Trophoblast cell (in vitro differentiated cells and primary cell): ENCODE data around the gene CST6.

Experiments used
- DNase-seq, 2 donors: peaks; one replicate each; pipeline ENCODE4 v3.0.0-alpha.2; 2016
- H2AFZ ChIP-seq: 2 replicates; pipeline ENCODE4 v1.6.1; 2013; ENCODE audit warnings: low read length, moderate library complexity, mild to moderate bottlenecking; ENCODE audit not compliant: insufficient read depth, poor library complexity
- H2AK5ac ChIP-seq: 2 replicates; pipeline ENCODE4 v1.6.1; 2013; ENCODE audit warnings: mild to moderate bottlenecking, low read length
- H2BK120ac ChIP-seq: 2 replicates; pipeline ENCODE4 v1.6.1; 2013; ENCODE audit warnings: low read length, mild to moderate bottlenecking, moderate library complexity; ENCODE audit not compliant: insufficient read depth, poor library complexity
- H2BK12ac ChIP-seq: 2 replicates; pipeline ENCODE4 v1.6.1; 2013; ENCODE audit warnings: mild to moderate bottlenecking, low read length, moderate library complexity
- H2BK5ac ChIP-seq: 2 replicates; pipeline ENCODE4 v1.6.1; 2013; ENCODE audit warnings: low read length, low read depth, moderate library complexity, mild to moderate bottlenecking; ENCODE audit not compliant: poor library complexity
- H3K14ac ChIP-seq: 2 replicates; pipeline ENCODE4 v1.6.1; 2013; ENCODE audit warnings: mild to moderate bottlenecking, low read length
- H3K18ac ChIP-seq: 2 replicates; pipeline ENCODE4 v1.6.1; 2013; ENCODE audit warnings: mild to moderate bottlenecking, low read length
- H3K23ac ChIP-seq: 2 replicates; pipeline ENCODE4 v1.6.1; 2013; ENCODE audit warnings: low read length
- H3K27ac ChIP-seq: 2 replicates; pipeline ENCODE4 v1.5.1; 2013; ENCODE audit warnings: low read depth, mild to moderate bottlenecking, inconsistent platforms, low read length, moderate library complexity
- H3K27me3 ChIP-seq: 2 replicates; pipeline ENCODE4 v1.6.1; 2013; ENCODE audit warnings: inconsistent platforms, mild to moderate bottlenecking, low read length, moderate library complexity; ENCODE audit not compliant: insufficient read depth
- H3K36me3 ChIP-seq, 2 experiments: 1 replicate in 1 of 2; 2 replicates in 1 of 2; pipeline ENCODE4 v1.6.1; 2013; ENCODE audit warnings: low read length in 2 of 2, mild to moderate bottlenecking in 2 of 2, moderate library complexity in 1 of 2; ENCODE audit not compliant: insufficient read depth in 2 of 2, control insufficient read depth in 1 of 2
- H3K4ac ChIP-seq: 2 replicates; pipeline ENCODE4 v1.6.1; 2013; ENCODE audit warnings: low read depth, mild to moderate bottlenecking, low read length, moderate library complexity
- H3K4me1 ChIP-seq, 2 experiments: 1 replicate in 1 of 2; 2 replicates in 1 of 2; pipeline ENCODE4 v1.6.1; 2013; ENCODE audit warnings: low read length in 2 of 2, mild to moderate bottlenecking in 2 of 2, moderate library complexity in 1 of 2; ENCODE audit not compliant: insufficient read depth in 2 of 2, control insufficient read depth in 1 of 2
- H3K4me2 ChIP-seq: 2 replicates; pipeline ENCODE4 v1.6.1; 2013; ENCODE audit warnings: inconsistent platforms, mild to moderate bottlenecking, low read length, moderate library complexity
- H3K4me3 ChIP-seq: 2 replicates; pipeline ENCODE4 v1.5.1; 2013; ENCODE audit warnings: mild to moderate bottlenecking, low read depth, low read length, inconsistent platforms
- H3K79me1 ChIP-seq: one replicate; pipeline ENCODE4 v1.6.1; 2013; ENCODE audit warnings: low read length
- H3K79me2 ChIP-seq: 2 replicates; pipeline ENCODE4 v1.6.1; 2013; ENCODE audit warnings: low read length, mild to moderate bottlenecking; ENCODE audit not compliant: control insufficient read depth, insufficient read depth, poor library complexity
- H3K9ac ChIP-seq: 2 replicates; pipeline ENCODE4 v1.6.1; 2013; ENCODE audit warnings: mild to moderate bottlenecking, low read length
- H3K9me3 ChIP-seq: 2 replicates; pipeline ENCODE4 v1.6.1; 2013; ENCODE audit warnings: low read depth, mild to moderate bottlenecking, control low read depth, inconsistent platforms, low read length; ENCODE audit not compliant: insufficient read depth
- H4K12ac ChIP-seq: 2 replicates; pipeline ENCODE4 v1.6.1; 2013; ENCODE audit warnings: low read depth, mild to moderate bottlenecking, low read length, moderate library complexity
- H4K8ac ChIP-seq: 2 replicates; pipeline ENCODE4 v1.6.1; 2013; ENCODE audit warnings: low read depth, mild to moderate bottlenecking, low read length, moderate library complexity
- H4K91ac ChIP-seq: one replicate; pipeline ENCODE4 v1.6.1; 2013; ENCODE audit warnings: low read depth, mild to moderate bottlenecking, low read length, moderate library complexity
- WGBS: extraction: QIAGEN DNeasy Blood & Tissue Kit; methylation state at CpG from one replicate; pipeline ENCODE4 v1.1.7; 2013; ENCODE audit warnings: missing lambda C conversion rate; ENCODE audit not compliant: insufficient read length, insufficient coverage; ENCODE audit errors: extremely low coverage; 5-methylcytosine and 5-hydroxymethylcytosine counted together

Gene CST6

GRCh38 chr11:65997286-65997685 is 14.5 kb upstream of the CST6 start:
- Histone ChIP-seq H3K79me2 (peaks cover 5% of the 10 kb centered on the region), H3K4me1 (no peaks in the 10 kb centered on the region), H3K9ac (no peak overlapping the region), H3K18ac (no peak overlapping the region), H3K4ac (no peak overlapping the region), H2BK12ac (no peak overlapping the region), H3K14ac (no peak overlapping the region), H3K27ac (no peak overlapping the region), H2BK120ac (no peak overlapping the region), H4K12ac (no peak overlapping the region), H3K79me1 (peaks cover 5% of the 10 kb centered on the region), H3K27me3 (no peaks in the 10 kb centered on the region), H3K4me2 (no peak overlapping the region), H3K23ac (no peak overlapping the region), H3K9me3 (no peaks in the 10 kb centered on the region), H2AFZ (no peak overlapping the region), H3K4me3 (no peak overlapping the region), H2AK5ac (no peak overlapping the region), H4K91ac (no peak overlapping the region), H3K36me3 (peaks cover 24 to 31% of the 10 kb centered on the region in 2 experiments), H2BK5ac (no peak overlapping the region), H4K8ac (no peak overlapping the region)
- no CpG with 5 or more reads among the region's 2 CpGs for WGBS
- DNase-seq = peak in 1 of 2 donors; percentile 11

GRCh38 chr11:66001942-66002647 is 9.7 kb upstream of the CST6 start, which contains the start of the genes BANF1 and EIF1AD:
BANF1 (plus strand) TSS chr11:66002503; CDS start chr11:66003251, 748 bp downstream.
EIF1AD (minus strand) TSS chr11:66002157; CDS start chr11:66000389, 1,768 bp downstream.
- Histone ChIP-seq H3K27me3 (no peaks in the 10 kb centered on the region), H2BK12ac (no peak within 1 kb of the TSS), H4K91ac (peak within 1 kb of the TSS; percentile 87), H4K12ac (peak within 1 kb of the TSS; percentile 92), H3K9me3 (no peaks in the 10 kb centered on the region), H2BK120ac (peak within 1 kb of the TSS; percentile 94), H4K8ac (peak within 1 kb of the TSS; percentile 92), H3K4me2 (peak within 1 kb of the TSS; percentile 94), H3K9ac (peak within 1 kb of the TSS; percentile 86), H3K14ac (peak within 1 kb of the TSS; percentile 95), H3K36me3 (peaks cover 32 to 40% of the 10 kb centered on the region in 2 experiments), H3K4me3 (peak within 1 kb of the TSS; percentile 85), H3K79me2 (peaks cover 9% of the 10 kb centered on the region), H3K18ac (peak within 1 kb of the TSS; percentile 91), H2AFZ (peak within 1 kb of the TSS; percentile 94), H3K79me1 (peaks cover 10% of the 10 kb centered on the region), H3K4me1 (peaks cover 7 to 13% of the 10 kb centered on the region in 2 experiments), H2BK5ac (peak within 1 kb of the TSS; percentile 78), H3K27ac (peak within 1 kb of the TSS; percentile 87), H3K4ac (peak within 1 kb of the TSS; percentile 75), H2AK5ac (peak within 1 kb of the TSS; percentile 60), H3K23ac (no peak within 1 kb of the TSS)
- WGBS = no CpG with 5 or more reads among the region's 55 CpGs
- DNase-seq = peak; percentile 94 to 98

GRCh38 chr11:66002648-66003225 is 9.1 kb upstream of the CST6 start:
- peak overlapping the region; percentile 94 for H3K4me2 ChIP-seq
- peak overlapping the region; percentile 87 for H4K91ac ChIP-seq
- peak overlapping the region; percentile 92 for H4K8ac ChIP-seq
- no peaks in the 10 kb centered on the region for H3K27me3 ChIP-seq
- DNase-seq = peak; percentile 39 to 59
- peak overlapping the region; percentile 91 for H3K18ac ChIP-seq
- peak overlapping the region; percentile 85 for H3K4me3 ChIP-seq
- H2BK120ac ChIP-seq = peak overlapping the region; percentile 68
- H3K9me3 ChIP-seq = no peaks in the 10 kb centered on the region
- H3K4me1 ChIP-seq = peaks cover 7 to 16% of the 10 kb centered on the region in 2 experiments
- H2BK12ac ChIP-seq = no peak overlapping the region
- H2AFZ ChIP-seq = peak overlapping the region; percentile 94
- H3K9ac ChIP-seq = peak overlapping the region; percentile 86
- H3K14ac ChIP-seq = peak overlapping the region; percentile 95
- peak overlapping the region; percentile 75 for H3K4ac ChIP-seq
- peak overlapping the region; percentile 60 for H2AK5ac ChIP-seq
- H3K27ac ChIP-seq = peak overlapping the region; percentile 87
- H3K79me2 ChIP-seq = peaks cover 9% of the 10 kb centered on the region
- no peak overlapping the region for H3K23ac ChIP-seq
- H4K12ac ChIP-seq = peak overlapping the region; percentile 92
- WGBS = no CpG with 5 or more reads among the region's 40 CpGs
- H2BK5ac ChIP-seq = peak overlapping the region; percentile 78
- H3K79me1 ChIP-seq = peaks cover 10% of the 10 kb centered on the region
- H3K36me3 ChIP-seq = peaks cover 29 to 34% of the 10 kb centered on the region in 2 experiments

DNA sequence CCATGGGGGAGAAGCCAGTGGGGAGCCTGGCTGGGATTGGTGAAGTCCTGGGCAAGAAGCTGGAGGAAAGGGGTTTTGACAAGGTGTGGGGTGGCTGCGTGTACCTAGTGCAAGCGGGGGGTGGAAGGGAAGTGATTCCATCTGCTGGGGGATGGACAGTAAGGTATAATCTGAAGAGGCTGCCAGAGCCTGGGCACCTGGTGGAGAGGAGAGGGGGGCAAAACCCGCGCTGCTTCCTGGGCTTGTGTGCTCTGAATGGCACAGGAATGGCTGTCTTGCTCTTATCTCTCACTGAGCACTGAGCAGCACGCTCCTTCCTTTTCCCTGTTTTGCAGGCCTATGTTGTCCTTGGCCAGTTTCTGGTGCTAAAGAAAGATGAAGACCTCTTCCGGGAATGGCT is 8.5 kb upstream of the CST6 start:
- no peaks in the 10 kb centered on the region for H3K9me3 ChIP-seq
- H3K4me1 ChIP-seq = peaks cover 9 to 16% of the 10 kb centered on the region in 2 experiments
- H3K9ac ChIP-seq = peak overlapping the region; percentile 61
- H3K36me3 ChIP-seq = peaks cover 25 to 29% of the 10 kb centered on the region in 2 experiments
- no peaks in the 10 kb centered on the region for H3K27me3 ChIP-seq
- no peak overlapping the region for H3K27ac ChIP-seq
- H4K12ac ChIP-seq = no peak overlapping the region
- H3K4ac ChIP-seq = peak overlapping the region; percentile 71
- H2AK5ac ChIP-seq = no peak overlapping the region
- peaks cover 10% of the 10 kb centered on the region for H3K79me1 ChIP-seq
- no peak overlapping the region for H3K4me3 ChIP-seq
- H4K91ac ChIP-seq = peak overlapping the region; percentile 87
- no peak overlapping the region for H2BK120ac ChIP-seq
- H2BK5ac ChIP-seq = no peak overlapping the region
- DNase-seq = no peak
- H3K14ac ChIP-seq = no peak overlapping the region
- H3K4me2 ChIP-seq = peak overlapping the region; percentile 94
- no CpG with 5 or more reads among the region's 6 CpGs for WGBS
- no peak overlapping the region for H3K18ac ChIP-seq
- no peak overlapping the region for H3K23ac ChIP-seq
- no peak overlapping the region for H2BK12ac ChIP-seq
- no peak overlapping the region for H2AFZ ChIP-seq
- peaks cover 9% of the 10 kb centered on the region for H3K79me2 ChIP-seq
- H4K8ac ChIP-seq = no peak overlapping the region
